Adrenal gland (tissue), 12 donors: ENCODE results near the gene SYNPR. TPM values are rescaled to one million over a fixed set of nuclear protein-coding genes. Genes with fewer than 3 reads are reported as not detected.
"Not testable (repeated sequence)": the region's sequence is repeated elsewhere in the genome, so short reads cannot be mapped to it uniquely, and the experiment has no call there.

Experiments
- DNase-seq, 7 donors: peaks; one replicate each; pipeline ENCODE4 v3.0.0-alpha.2; 2019 to 2020
- H3K27ac ChIP-seq, 5 donors: fragments of 200-600 bp; sonication (generic) in 4 of 5; 1 replicate in 3 of 5; 2 replicates in 2 of 5; pipeline versions ENCODE4 v1.5.1 to v1.8.0; 2016 to 2020; ENCODE audit warnings: mild to moderate bottlenecking in 1 of 5
- H3K27me3 ChIP-seq: fragments of 200-600 bp; 2 replicates; pipeline ENCODE4 v1.8.0; 2021
- H3K36me3 ChIP-seq, 2 donors: fragments of 200-600 bp; replicated peaks in 1 of 2; 1 replicate in 1 of 2; 2 replicates in 1 of 2; pipeline versions ENCODE4 v1.5.1 to v1.8.0; 2018 to 2022
- H3K4me1 ChIP-seq, 2 donors: fragments of 200-600 bp; replicated peaks in 1 of 2; 1 replicate in 1 of 2; 2 replicates in 1 of 2; pipeline versions ENCODE4 v1.5.1 to v1.8.0; 2018 to 2021
- H3K4me3 ChIP-seq, 4 donors: fragments of 200-600 bp; sonication (generic) in 3 of 4; one replicate each; pipeline ENCODE4 v1.5.1; 2016 to 2018
- H3K9me3 ChIP-seq, 3 donors: fragments of 200-600 bp; sonication (generic) in 1 of 3; replicated peaks in 1 of 3; 1 replicate in 2 of 3; 2 replicates in 1 of 3; pipeline versions ENCODE4 v1.5.1 to v1.8.0; 2016 to 2021
- CTCF ChIP-seq, 6 experiments: fragments of 450-650 bp in 4 of 6; fragments of 200-600 bp in 2 of 6; sonication (generic) in 1 of 6; IDR thresholded peaks; 1 replicate in 5 of 6; 2 replicates in 1 of 6; pipeline versions ENCODE4 v1.5.1 to v1.8.0; 2016 to 2021; ENCODE audit warnings: antibody characterized with exemption in 6 of 6, mild to moderate bottlenecking in 2 of 6, moderate library complexity in 1 of 6
- POLR2A ChIP-seq, 2 donors: fragments of 450-650 bp; IDR thresholded peaks; one replicate each; pipeline ENCODE4 v1.6.1; 2017; ENCODE audit warnings: antibody characterized with exemption in 2 of 2, mild to moderate bottlenecking in 2 of 2, moderate library complexity in 1 of 2
- WGBS, 4 donors: extraction: QIAGEN DNeasy Blood & Tissue Kit in 2 of 4; methylation state at CpG; one replicate each; pipeline versions ENCODE4 v1.1.5 to v1.1.7; 2013 to 2017; 5-methylcytosine and 5-hydroxymethylcytosine counted together
- intact Hi-C, 2 donors: fragments of 100-400 bp; cut with DNase I; formaldehyde crosslinking; loops; one replicate each; pipeline versions ENCODE4 v1.14.1 to v1.15.0; 2022 to 2023
- polyA plus RNA-seq, 3 donors: library from polyadenylated mRNA; stranded (reverse); fragments of 200-250 nt in 2 of 3; fragments of 350-450 nt in 1 of 3; fragmentation: Illumina TruSeq in 1 of 3; extraction: RNeasy Lipid Tissue Mini Kit (QIAGEN cat#74804) in 1 of 3; gene quantifications; one replicate each; pipeline ENCODE4 v1.2.3, GENCODE V29; 2013 to 2014
- total RNA-seq, 9 donors: library from RNA; depleted of rRNA in 4 of 9; stranded (reverse); fragments of >200 nt in 4 of 9; fragments of 120-200 nt in 1 of 9; fragmentation: NEBNext Ultra II Directional in 1 of 9; extraction: Animal tissue kit (Norgen Biotek cat#: 25700) in 1 of 9; gene quantifications; one replicate each; pipeline versions ENCODE4 v1.1.0 to v1.2.4, GENCODE V29; 2013 to 2023
- donor health status: healthy with polysubstance abuse.
- donor health status: Bipolar disorder and iron deficiency.
- donor health status: DM: yes; HTN: yes; CAD: no.
- donor health status: DM: no; HTN: no; CAD: no.
- donor health status: DM: no; HTN: no; CAD: no.
- donor health status: DM: yes; HTN: yes; CAD: no.

Gene SYNPR
- total and polyA plus RNA-seq, 12 donors, result 0.03 to 1.4 (median 0.25) TPM; not detected in 7

- intact Hi-C loops, result no loop called here
- Histone ChIP-seq H3K4me3 (no peak overlapping the region), H3K4me1 (no peaks in the 10 kb centered on the region), H3K9me3 (no peaks in the 10 kb centered on the region), H3K27me3 (peaks cover 6% of the 10 kb centered on the region), H3K27ac (no peak overlapping the region), H3K36me3 (no peaks in the 10 kb centered on the region)
- 27 to 38% (median 35%) methylated on average over 1 of the region's 1 CpG for WGBS, 4 donors
- TF ChIP-seq POLR2A (IDR thresholded peaks at IDR 0.05) (no peak), CTCF (IDR thresholded peaks at IDR 0.05) (no peak)
- DNase-seq, result no peak
Measured at GRCh38 chr3:63245726-63246241, 32.3 kb upstream of the SYNPR start.

GRCh38 chr3:63248015-63248414 is 30.1 kb upstream of the SYNPR start:
- H3K27me3 ChIP-seq, result peaks cover 6% of the 10 kb centered on the region
- DNase-seq, result no peak
- H3K4me1 ChIP-seq, result no peaks in the 10 kb centered on the region
- H3K27ac ChIP-seq, result no peak overlapping the region
- H3K4me3 ChIP-seq, result no peak overlapping the region
- WGBS, 4 donors, result 36 to 77% (median 47%) methylated on average over 2 of the region's 2 CpGs
- no peaks in the 10 kb centered on the region for H3K36me3 ChIP-seq
- no peak for TF ChIP-seq CTCF (IDR thresholded peaks at IDR 0.05)
- no peak for TF ChIP-seq POLR2A (IDR thresholded peaks at IDR 0.05)
- no peaks in the 10 kb centered on the region for H3K9me3 ChIP-seq
- intact Hi-C loops, result no loop called here

- TF ChIP-seq CTCF (IDR thresholded peaks at IDR 0.05), result no peak
- TF ChIP-seq POLR2A (IDR thresholded peaks at IDR 0.05), result no peak
- 44 to 54% (median 50%) methylated on average over 7 of the region's 7 CpGs for WGBS, 4 donors
- DNase-seq, result no peak
- Histone ChIP-seq H3K27ac (no peak overlapping the region), H3K27me3 (peaks cover 6% of the 10 kb centered on the region), H3K36me3 (no peaks in the 10 kb centered on the region), H3K9me3 (no peaks in the 10 kb centered on the region), H3K4me3 (no peak overlapping the region), H3K4me1 (no peaks in the 10 kb centered on the region)
- intact Hi-C loops, result no loop called here
Measured at GRCh38 chr3:63251499-63251898, 26.6 kb upstream of the SYNPR start.

- intact Hi-C loops, result not testable (repeated sequence)
Measured at GRCh38 chr3:63255819-63256218, 22.3 kb upstream of the SYNPR start.

GRCh38 chr3:63264716-63265115 is 13.4 kb upstream of the SYNPR start:
- WGBS, 4 donors, result 58 to 67% (median 62%) methylated on average over 12 of the region's 12 CpGs
- no peak overlapping the region for H3K27ac ChIP-seq
- H3K27me3 ChIP-seq, result no peaks in the 10 kb centered on the region
- DNase-seq, result no peak
- intact Hi-C loops, result no loop called here
- H3K4me1 ChIP-seq, result no peaks in the 10 kb centered on the region
- H3K4me3 ChIP-seq, result no peak overlapping the region
- H3K9me3 ChIP-seq, result no peaks in the 10 kb centered on the region
- TF ChIP-seq POLR2A (IDR thresholded peaks at IDR 0.05), result no peak
- no peak for TF ChIP-seq CTCF (IDR thresholded peaks at IDR 0.05)
- H3K36me3 ChIP-seq, result no peaks in the 10 kb centered on the region

More at GRCh38 chr3:63255819-63256218, 22.3 kb upstream of the SYNPR start:
- not testable (repeated sequence) for H3K4me1 ChIP-seq, H3K36me3 ChIP-seq, DNase-seq, H3K9me3 ChIP-seq, H3K27ac ChIP-seq, H3K4me3 ChIP-seq, H3K27me3 ChIP-seq
- 77 to 83% (median 81%) methylated on average over 6 to 9 of the region's 9 CpGs for WGBS, 4 donors
